ENCODE data around the gene NRTN.

DNA sequence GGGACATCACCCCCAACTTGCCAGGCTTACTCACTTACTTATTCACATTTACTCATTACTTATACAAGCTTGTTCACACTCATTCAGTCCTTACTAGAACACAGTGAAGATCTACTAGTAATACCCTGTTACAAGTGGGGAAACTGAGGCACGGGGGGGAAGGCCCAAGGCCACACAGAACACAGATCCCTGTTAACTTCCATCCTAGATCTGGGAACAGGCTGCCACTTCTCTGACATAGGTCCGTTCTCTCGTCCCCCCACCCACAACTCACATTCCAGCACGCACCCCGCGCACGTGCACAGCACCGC, 1.5 kb upstream of the NRTN start:
- no peak for TF ChIP-seq ZNF235 (CRISPR knock-in tag; IDR thresholded peaks at IDR 0.05; ENCODE audit: borderline replicate concordance)
- no peak for TF ChIP-seq ZNF350 (CRISPR knock-in tag; IDR thresholded peaks at IDR 0.05; ENCODE audit: borderline replicate concordance, low read depth)
- TF ChIP-seq ZNF530 (CRISPR knock-in tag; IDR thresholded peaks at IDR 0.05; ENCODE audit: low read depth) = no peak
- no peak for TF ChIP-seq CHD2 (IDR thresholded peaks at IDR 0.05; ENCODE audit: low read depth, low read length)
